Panc1 (cell line): ENCODE results near the gene HSPA1L. TPM values are rescaled to one million over a fixed set of nuclear protein-coding genes. Genes with fewer than 3 reads are reported as not detected.
"Not testable (repeated sequence)": the region's sequence is repeated elsewhere in the genome, so short reads cannot be mapped to it uniquely, and the experiment has no call there.

Source experiments
- ATAC-seq: fragments of 200-7000 bp; cut with Tn5 transposase; 2 replicates; pipeline ENCODE4 v1.9.1; 2020; ENCODE audit warnings: mild to moderate bottlenecking, moderate library complexity
- BruUV-seq: library from RNA; stranded (reverse); fragments of 400-500 nt; replicated peaks from 2 replicates; lab custom pipeline; 2021; lab: Mats Ljungman, UMichigan
- CTCF ChIA-PET: fragments of 300-600 bp; sonication (Branson Sonifier 250); formaldehyde crosslinking; loops from one replicate; lab custom pipeline; 2022; ENCODE audit warnings: antibody characterized with exemption; lab: Charles Lee
- POLR2A ChIA-PET: fragments of 300-600 bp; sonication (Branson Sonifier 250); formaldehyde crosslinking; loops from one replicate; lab custom pipeline; 2022; ENCODE audit warnings: antibody characterized with exemption; lab: Charles Lee
- DNase-seq: peaks from one replicate; pipeline ENCODE4 v3.0.0-alpha.2; 2010; ENCODE audit warnings: low read depth, low spot score
- H3K27ac ChIP-seq: 2 replicates; pipeline ENCODE4 v1.5.1; 2011; ENCODE audit warnings: mild to moderate bottlenecking, low read length, inconsistent platforms
- H3K27me3 ChIP-seq: fragments of 200-500 bp; sonication (Bioruptor generic); 2 replicates; pipeline ENCODE4 v1.6.0; 2014; ENCODE audit warnings: low read length, inconsistent platforms; ENCODE audit not compliant: control insufficient read depth, insufficient read depth
- H3K36me3 ChIP-seq: fragments of 200-500 bp; sonication (Bioruptor generic); 2 replicates; pipeline ENCODE4 v1.5.1; 2014; ENCODE audit warnings: inconsistent platforms, mild to moderate bottlenecking, low read length, moderate library complexity; ENCODE audit not compliant: control insufficient read depth, insufficient read depth
- H3K4me1 ChIP-seq: 2 replicates; pipeline ENCODE4 v1.5.1; 2011; ENCODE audit warnings: inconsistent platforms, mild to moderate bottlenecking, low read length, moderate library complexity; ENCODE audit not compliant: control insufficient read depth, insufficient read depth
- H3K4me3 ChIP-seq, 2 experiments: 2 replicates each; pipeline ENCODE4 v1.5.1; 2011 to 2012; ENCODE audit warnings: low read depth in 2 of 2, low read length in 2 of 2, mild to moderate bottlenecking in 2 of 2, inconsistent platforms in 1 of 2, moderate library complexity in 1 of 2
- H3K9me3 ChIP-seq: fragments of 200-500 bp; sonication (Bioruptor generic); 2 replicates; pipeline ENCODE4 v1.5.1; 2014; ENCODE audit warnings: low read depth, mild to moderate bottlenecking, inconsistent platforms, low read length, moderate library complexity; ENCODE audit not compliant: control insufficient read depth, insufficient read depth
- POLR2AphosphoS5 ChIP-seq: IDR thresholded peaks from 2 replicates; pipeline ENCODE4 v1.6.1; 2012; ENCODE audit warnings: mild to moderate bottlenecking, low read depth, low read length, moderate library complexity
- SIN3A ChIP-seq: IDR thresholded peaks from 2 replicates; pipeline ENCODE4 v1.6.1; 2012; ENCODE audit warnings: low read depth, mild to moderate bottlenecking, low read length, moderate library complexity, borderline replicate concordance; ENCODE audit not compliant: insufficient read depth
- TCF7L2 ChIP-seq: IDR thresholded peaks from 2 replicates; pipeline ENCODE4 v1.6.1; 2011; ENCODE audit warnings: mild to moderate bottlenecking, low read depth, low read length, inconsistent platforms
- in situ Hi-C: cut with HindIII; loops from 2 replicates; pipeline ENCODE4 v1.10.0; 2016; ENCODE audit warnings: low sequenced_read_pairs, low pct_unique_long_range_greater_than_20kb
- intact Hi-C: fragments of 100-400 bp; cut with micrococcal nuclease; formaldehyde crosslinking; loops from one replicate; pipeline ENCODE4 v1.10.0; 2022; ENCODE audit not compliant: unreplicated experiment
- total RNA-seq: library from RNA; stranded (reverse); gene quantifications from one replicate; pipeline ENCODE4 v1.2.1, GENCODE V29; 2021; ENCODE audit not compliant: unreplicated experiment
- TF ChIP-seq, protein P1 (sequence below): fragments of 450-650 bp; IDR thresholded peaks from 2 replicates; pipeline ENCODE4 v1.5.1; 2017; ENCODE audit warnings: mild to moderate bottlenecking
- TF ChIP-seq, protein P2 (sequence below), 2 experiments: IDR thresholded peaks; 2 replicates each; pipeline ENCODE4 v1.6.1; 2011 to 2012; ENCODE audit warnings: low read depth in 2 of 2, control low read depth in 1 of 2, low read length in 1 of 2, mild to moderate bottlenecking in 1 of 2, moderate library complexity in 1 of 2; ENCODE audit not compliant: insufficient read depth in 1 of 2

The HSPA1L gene
- total RNA-seq, 1 experiment from 2014 or later, result 2.8 TPM

DNA sequence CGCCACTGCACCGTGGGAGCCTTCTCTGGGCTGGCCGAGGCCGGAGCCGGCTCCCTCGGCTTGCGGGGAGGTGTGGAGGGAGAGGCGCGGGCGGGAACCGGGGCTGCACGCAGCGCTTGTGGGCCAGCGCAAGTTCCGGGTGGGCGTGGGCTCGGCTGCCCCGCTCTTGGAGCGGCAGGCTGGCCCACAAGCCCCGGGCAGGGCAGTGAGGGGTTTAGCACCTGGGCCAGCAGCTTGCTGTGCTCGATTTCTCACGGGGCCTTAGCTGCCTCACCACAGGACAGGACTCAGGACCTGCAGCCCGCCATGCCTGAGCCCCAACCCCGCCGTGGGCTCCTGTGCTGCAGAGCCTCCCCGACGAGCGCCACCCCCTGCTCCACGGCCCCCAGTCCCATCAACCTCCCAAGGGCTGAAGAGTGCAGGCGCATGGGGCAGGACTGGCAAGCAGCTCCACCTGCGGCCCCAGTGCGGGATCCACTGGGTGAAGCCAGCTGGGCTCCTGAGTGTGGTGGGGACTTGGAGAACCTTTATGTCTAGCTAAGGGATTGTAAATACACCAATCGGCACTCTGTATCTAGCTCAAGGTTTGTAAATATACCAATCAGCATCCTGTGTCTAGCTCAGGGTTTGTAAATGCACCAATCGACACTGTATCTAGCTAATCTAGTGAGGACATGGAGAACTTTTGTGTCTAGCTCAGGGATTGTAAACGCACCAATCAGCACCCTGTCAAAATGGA, 37.1 kb upstream of the HSPA1L start:
- in situ Hi-C loops, DNase-seq, H3K4me1 ChIP-seq, CTCF ChIA-PET, intact Hi-C loops, BruUV-seq, H3K27me3 ChIP-seq, H3K36me3 ChIP-seq, H3K9me3 ChIP-seq: not testable (repeated sequence)
- ATAC-seq, result peak; percentile 61
- Histone ChIP-seq H3K4me3 (peak overlapping the region; percentile 9 to 23; a peak in 3 of 4 replicates), H3K27ac (peak overlapping the region; percentile 71)
- POLR2A ChIA-PET, result interaction anchor here (0.7 kb wide), 1 partner anchor 10 kb away, joined by 3 read pairs; the partner anchor contains the start of gene NEU1

DNA sequence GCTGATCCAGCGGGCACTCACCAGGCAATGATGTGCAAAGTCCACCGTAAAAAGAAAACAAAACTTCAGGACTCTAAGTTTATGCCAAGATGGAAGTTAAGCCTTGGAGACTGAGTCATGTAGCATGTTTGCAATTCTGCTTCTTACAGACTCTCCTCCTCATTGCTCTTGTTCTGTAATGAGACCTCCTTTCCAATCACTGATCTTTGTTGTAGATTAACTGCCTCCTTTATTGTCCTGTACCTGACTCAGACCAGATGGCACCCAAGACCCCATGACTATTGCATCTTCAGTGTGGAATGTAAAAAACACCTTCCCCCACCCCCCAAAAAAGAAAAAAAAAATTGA, 36.4 kb upstream of the HSPA1L start:
- intact Hi-C loops, result no loop called here
- Histone ChIP-seq H3K9me3 (no peaks in the 10 kb centered on the region; the same call in 1 of the 2 replicates), H3K27me3 (no peaks in the 10 kb centered on the region), H3K4me3 (peak overlapping the region in 1 of 2 experiments; percentile 9; a peak in 2 of 4 replicates), H3K27ac (peak overlapping the region; percentile 71), H3K4me1 (peaks cover 5% of the 10 kb centered on the region; the same call in 1 of the 2 replicates), H3K36me3 (no peaks in the 10 kb centered on the region)
- BruUV-seq, result no TSS peak
- CTCF ChIA-PET, result no interaction called here
- POLR2A ChIA-PET, result no interaction called here
- TF ChIP-seq TCF7L2 (no peak), POLR2AphosphoS5 (no peak), SIN3A (no peak)
- TF ChIP-seq, protein P1, sequence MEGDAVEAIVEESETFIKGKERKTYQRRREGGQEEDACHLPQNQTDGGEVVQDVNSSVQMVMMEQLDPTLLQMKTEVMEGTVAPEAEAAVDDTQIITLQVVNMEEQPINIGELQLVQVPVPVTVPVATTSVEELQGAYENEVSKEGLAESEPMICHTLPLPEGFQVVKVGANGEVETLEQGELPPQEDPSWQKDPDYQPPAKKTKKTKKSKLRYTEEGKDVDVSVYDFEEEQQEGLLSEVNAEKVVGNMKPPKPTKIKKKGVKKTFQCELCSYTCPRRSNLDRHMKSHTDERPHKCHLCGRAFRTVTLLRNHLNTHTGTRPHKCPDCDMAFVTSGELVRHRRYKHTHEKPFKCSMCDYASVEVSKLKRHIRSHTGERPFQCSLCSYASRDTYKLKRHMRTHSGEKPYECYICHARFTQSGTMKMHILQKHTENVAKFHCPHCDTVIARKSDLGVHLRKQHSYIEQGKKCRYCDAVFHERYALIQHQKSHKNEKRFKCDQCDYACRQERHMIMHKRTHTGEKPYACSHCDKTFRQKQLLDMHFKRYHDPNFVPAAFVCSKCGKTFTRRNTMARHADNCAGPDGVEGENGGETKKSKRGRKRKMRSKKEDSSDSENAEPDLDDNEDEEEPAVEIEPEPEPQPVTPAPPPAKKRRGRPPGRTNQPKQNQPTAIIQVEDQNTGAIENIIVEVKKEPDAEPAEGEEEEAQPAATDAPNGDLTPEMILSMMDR, result no peak
- TF ChIP-seq, protein P2, sequence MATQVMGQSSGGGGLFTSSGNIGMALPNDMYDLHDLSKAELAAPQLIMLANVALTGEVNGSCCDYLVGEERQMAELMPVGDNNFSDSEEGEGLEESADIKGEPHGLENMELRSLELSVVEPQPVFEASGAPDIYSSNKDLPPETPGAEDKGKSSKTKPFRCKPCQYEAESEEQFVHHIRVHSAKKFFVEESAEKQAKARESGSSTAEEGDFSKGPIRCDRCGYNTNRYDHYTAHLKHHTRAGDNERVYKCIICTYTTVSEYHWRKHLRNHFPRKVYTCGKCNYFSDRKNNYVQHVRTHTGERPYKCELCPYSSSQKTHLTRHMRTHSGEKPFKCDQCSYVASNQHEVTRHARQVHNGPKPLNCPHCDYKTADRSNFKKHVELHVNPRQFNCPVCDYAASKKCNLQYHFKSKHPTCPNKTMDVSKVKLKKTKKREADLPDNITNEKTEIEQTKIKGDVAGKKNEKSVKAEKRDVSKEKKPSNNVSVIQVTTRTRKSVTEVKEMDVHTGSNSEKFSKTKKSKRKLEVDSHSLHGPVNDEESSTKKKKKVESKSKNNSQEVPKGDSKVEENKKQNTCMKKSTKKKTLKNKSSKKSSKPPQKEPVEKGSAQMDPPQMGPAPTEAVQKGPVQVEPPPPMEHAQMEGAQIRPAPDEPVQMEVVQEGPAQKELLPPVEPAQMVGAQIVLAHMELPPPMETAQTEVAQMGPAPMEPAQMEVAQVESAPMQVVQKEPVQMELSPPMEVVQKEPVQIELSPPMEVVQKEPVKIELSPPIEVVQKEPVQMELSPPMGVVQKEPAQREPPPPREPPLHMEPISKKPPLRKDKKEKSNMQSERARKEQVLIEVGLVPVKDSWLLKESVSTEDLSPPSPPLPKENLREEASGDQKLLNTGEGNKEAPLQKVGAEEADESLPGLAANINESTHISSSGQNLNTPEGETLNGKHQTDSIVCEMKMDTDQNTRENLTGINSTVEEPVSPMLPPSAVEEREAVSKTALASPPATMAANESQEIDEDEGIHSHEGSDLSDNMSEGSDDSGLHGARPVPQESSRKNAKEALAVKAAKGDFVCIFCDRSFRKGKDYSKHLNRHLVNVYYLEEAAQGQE (IDR thresholded peaks at IDR 0.05; ENCODE audit: insufficient read depth in 1 of 2, low read depth in 2 of 2, low read length in 1 of 2), result no peak
- ATAC-seq (peak; percentile 24), DNase-seq (no peak)
- in situ Hi-C loops, result no loop called here
